ENCODE data around the gene SHFL.

The SHFL gene

DNA sequence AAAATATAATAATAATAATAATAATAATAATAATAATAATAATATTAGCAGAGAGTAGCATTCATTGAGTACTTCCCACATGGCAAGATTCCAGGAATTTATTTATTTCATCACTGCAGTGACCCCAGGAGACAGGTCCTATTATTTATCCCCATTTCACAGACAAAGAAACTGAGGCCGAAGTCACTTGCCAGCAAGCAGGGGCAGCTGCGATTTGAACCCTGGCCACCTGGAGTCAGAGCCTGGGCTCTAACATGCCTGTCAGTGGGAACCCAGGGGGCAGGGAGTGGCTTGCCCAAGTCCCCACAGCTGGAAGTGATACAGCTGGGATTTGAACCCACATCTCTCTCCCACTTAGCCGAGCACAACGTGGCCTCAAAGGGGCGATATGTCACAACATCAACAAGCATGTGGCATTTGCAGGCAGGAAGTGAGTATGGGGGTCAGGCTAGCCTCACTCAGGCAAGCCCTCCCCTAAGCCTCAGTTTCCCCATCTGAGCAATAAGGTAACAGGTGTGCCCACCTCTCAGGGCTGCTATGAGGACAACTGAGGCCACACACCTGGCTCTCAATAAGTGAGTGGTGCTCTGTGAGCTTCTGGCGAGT is 2.9 kb downstream of the SHFL start:
- DNase-seq = no peak

DNA sequence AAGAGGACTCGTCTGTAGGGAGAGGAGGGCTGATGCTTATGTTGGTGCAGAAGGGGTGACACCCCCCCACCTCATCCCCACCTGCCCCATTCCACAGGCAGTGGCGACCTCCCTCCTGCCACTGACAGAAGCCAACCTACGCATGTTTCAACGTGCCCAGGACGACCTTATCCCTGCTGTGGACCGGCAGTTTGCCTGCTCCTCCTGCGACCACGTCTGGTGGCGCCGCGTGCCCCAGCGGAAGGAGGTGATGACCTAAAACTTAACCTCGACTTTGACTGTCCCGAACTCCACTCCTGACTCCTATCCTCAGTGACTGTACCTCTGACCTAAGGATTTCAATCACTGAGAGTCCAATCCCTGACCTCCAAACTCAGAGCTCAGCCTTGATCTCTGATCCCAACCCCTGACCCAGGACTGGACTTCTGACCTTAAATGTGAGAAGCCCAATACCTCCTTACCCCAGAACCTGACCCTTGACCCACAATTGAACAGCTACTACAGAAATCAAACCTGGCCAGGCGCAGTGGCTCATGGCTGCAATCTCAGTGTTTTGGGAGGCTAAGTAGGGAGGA is 3.8 kb downstream of the SHFL start:
- no peak for DNase-seq

DNA sequence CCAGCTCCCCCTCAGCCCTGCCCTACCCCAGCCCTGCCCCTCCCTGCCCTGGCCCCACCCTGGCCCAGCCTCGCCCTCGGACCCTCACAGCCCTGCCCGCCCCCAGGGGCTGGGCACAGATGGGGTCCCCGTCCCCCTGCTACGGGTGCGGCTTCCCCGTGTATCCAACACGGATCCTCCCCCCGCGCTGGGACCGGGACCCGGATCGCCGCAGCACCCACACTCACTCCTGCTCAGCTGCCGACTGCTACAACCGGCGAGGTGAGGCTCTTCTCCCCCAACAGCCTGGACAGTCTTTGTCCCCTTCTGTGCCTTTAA is 5.2 kb downstream of the SHFL start:
- no peak for DNase-seq

DNA sequence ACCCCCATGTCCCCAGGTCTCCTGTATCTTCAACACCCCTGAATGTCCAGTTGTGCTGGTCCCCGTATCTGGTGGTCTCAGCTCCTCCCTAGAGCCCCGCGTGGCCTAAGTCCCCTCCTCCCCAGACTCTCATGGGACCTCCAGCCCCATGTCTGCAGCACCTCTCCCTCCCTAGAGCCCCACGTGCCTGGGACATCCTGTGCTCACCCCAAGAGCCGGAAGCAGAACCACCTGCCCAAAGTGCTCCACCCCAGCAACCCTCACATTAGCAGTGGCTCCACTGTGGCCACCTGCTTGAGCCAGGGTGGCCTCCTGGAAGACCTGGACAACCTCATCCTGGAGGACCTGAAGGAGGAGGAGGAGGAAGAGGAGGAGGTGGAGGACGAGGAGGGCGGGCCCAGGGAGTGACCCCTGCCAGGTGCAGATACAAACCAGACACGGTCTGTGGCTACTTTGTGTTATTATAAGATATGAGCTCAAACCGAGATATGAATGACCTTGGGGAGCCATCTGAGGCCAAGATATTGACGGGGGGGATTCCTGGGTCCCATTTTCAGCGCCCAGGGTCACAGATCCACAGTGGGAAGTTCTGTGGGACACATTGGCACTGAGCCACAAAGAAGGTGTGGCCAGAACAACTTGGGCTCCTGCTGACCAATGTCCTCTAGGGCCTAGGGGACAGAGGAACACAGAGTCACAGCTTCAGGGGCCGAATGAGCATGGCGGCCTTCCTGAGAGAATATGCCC is 6.0 kb downstream of the SHFL start:
- no peak for DNase-seq

DNA sequence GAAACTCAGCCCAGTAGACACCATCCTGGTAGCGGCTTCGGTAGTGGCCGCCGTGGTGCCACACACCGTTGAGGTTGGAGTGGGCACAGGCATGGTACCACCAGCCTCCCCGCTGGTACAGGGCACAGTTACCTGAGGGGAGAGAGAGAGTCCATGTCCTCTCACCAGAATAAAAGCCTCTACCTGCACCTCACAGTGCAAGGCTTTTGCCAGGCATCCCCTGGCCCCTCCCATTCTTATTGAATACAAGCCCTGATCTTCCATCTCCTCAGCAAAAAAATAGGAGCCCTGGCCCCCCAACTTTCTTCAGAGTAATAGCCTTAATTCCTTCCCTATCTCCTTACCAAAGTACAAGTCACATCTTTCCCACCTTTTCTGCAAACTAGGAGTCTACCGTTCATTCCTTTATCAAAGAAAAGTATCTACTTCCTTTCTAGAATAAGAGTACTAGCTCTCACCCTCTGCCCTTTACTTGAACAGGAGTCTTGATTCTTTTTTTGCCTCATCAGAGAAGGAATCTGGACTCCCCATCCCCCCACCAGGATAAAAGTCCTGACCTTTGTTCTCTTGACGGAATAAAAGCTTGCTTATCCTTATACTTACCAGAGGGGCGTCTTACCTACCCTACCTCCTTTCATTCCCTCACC is 6.7 kb downstream of the SHFL start:
- DNase-seq = no peak

DNA sequence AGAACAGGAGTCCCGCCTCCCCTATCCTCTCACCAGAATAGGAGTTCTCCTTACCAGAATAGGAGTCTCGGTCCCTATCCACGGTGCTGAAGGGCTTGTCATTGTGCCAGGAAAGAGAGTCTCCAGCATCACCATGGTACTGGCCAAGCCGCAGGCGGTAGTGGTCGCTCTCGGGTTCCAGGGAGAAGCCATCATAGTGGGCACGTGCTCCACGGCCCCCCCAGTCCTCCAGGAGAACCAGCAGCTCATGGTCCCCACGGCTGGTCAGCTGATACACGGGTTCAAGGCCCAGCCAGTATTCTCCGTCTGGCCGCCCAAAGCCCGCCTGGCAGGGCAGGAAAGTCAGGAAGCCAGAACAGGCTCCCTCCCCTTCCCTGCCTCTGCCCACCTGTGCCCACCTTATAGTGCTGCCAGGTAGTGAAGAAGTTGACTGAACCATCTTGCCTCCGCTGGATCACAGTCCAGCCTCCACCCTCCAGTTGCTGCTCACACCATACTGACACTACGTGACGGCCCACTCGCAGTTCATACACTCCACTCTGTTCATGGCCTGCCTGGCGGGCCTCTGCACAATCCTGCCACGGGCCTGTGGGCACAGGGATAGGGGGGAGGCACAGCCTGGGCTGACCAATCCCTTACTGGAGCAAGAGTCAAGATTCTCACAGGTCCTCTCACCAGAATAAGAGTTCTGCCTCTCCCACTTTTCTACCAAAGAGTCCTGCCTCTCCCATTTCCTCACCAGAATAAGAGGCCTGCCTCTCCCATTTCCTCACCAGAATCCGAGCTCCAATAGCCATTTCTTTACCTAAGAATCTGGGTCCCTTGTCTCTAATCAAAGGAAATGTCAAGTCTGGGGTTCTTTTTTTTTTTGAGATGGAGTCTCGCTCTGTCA is 7.4 kb downstream of the SHFL start:
- no peak for DNase-seq

DNA sequence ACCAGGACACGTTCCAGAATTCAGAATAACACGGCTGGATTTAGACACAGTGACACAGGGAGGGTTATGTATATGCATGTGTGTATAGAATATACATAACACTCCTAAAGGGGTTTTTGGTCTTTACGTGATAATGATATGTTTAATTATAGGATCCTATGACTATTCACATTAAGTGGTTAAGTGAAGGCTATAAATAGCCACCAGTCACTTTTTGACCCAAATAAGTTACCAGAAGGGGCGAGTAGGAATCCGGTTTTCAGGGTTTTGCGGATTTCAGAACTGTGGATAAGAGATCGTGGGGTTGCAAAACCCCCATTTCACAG is 9.5 kb downstream of the SHFL start:
- DNase-seq = no peak

GRCh38 chr19:10095948-10096614 is 10.0 kb downstream of the SHFL start:
- peak; percentile 82 for DNase-seq

GRCh38 chr19:10096615-10096963 is 10.5 kb downstream of the SHFL start:
- DNase-seq = no peak

- no peak for DNase-seq
Measured at GRCh38 chr19:10100163-10100785, 14.2 kb downstream of the SHFL start.

DNA sequence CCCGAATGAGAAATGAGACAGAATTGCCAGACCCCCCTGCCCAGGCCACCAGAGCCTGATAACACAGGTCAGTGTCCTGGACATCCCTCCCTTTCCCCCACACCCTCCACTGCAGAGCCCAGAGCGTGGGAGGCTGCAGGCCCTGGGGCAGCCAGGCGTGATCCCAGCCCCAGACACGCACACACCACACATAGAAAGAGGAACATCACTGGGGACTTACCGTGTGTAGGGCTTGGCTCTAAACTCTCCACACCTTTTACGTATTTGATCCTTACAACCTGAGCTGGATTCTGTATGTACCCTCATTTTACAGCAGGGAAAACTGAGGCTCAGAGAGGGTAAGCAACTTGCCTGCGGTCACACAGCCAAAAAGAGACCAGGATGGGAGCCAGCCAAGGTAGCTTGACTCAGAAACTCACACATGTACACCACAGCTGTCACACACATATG is 16.7 kb downstream of the SHFL start:
- DNase-seq = no peak

GRCh38 chr19:10104130-10104513 is 18.0 kb downstream of the SHFL start:
- no peak for DNase-seq

- peak; percentile 55 for DNase-seq
Measured at GRCh38 chr19:10104665-10105508, 18.8 kb downstream of the SHFL start.

DNA sequence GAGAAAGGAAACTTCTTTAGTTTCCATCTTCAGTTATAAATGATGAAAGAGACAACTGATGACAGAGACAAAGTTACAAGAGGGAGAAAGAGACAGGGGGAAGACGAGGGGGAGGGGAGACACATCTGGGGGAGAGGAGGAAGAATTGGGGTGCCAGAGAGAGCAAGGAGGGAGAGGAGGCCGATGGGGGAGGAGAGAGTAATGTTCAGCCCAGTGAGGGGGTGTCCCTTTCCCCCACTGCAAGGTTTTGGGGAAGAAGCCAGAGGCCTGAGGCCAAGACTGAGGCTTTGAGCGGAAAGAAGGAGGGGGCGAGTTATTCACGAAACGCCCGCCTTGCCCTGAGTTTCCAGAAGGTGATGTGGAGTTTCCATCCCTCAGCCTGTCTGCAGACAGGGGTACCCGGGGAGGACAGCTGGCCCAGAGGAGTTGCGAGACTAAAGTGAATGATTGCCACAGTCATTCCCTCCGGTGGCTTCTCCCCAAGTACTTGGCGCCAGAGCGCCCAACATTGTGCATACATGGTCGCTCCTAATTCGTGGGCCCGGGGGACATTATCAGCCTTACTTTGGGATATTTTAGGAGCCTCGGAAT is 19.5 kb downstream of the SHFL start:
- peak; percentile 71 for DNase-seq

- peak; percentile 92 for DNase-seq
Measured at GRCh38 chr19:10106100-10106936, 20.2 kb downstream of the SHFL start, which contains the start of gene PPAN. Gene PPAN, plus strand, starts transcription at chr19:10106362. Its CDS starts 33 bp downstream, at chr19:10106395.

- no peak for DNase-seq
Measured at GRCh38 chr19:10107254-10107653, 21.1 kb downstream of the SHFL start.

DNA sequence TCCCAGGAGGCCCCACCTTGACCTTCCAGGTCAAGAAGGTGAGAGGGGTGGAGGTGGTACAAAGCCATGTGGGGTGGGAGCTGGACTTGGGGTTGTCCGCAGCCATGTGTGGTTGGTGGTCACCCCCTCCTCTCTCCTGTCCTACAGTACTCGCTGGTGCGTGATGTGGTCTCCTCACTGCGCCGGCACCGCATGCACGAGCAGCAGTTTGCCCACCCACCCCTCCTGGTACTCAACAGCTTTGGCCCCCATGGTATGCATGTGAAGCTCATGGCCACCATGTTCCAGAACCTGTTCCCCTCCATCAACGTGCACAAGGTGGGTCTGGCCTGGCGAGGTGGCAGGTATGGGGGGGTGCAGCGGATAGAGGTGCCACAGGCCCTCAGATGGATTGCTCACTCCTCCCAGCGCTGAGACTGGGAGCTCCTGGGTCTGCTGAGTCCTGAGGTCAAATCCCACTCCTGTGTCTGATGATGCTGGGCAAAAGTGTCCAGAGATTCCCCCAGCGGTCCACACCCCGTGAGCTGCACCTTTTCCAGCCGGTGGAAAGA is 21.8 kb downstream of the SHFL start:
- no peak for DNase-seq

- DNase-seq = no peak
Measured at GRCh38 chr19:10109528-10109927, 23.4 kb downstream of the SHFL start.
